Cardiac ventricle fibroblast (primary cell): ENCODE data around the gene TUBB6. TPM values are rescaled to one million over a fixed set of nuclear protein-coding genes. Genes with fewer than 3 reads are reported as not detected.

ENCODE experiments used
- total RNA-seq: library from RNA; depleted of rRNA; stranded (reverse); fragments of >200 nt; gene quantifications from 2 replicates; pipeline ENCODE4 v1.2.3, GENCODE V29; 2015

Gene TUBB6
- 158 and 205 TPM in 2 replicates for total RNA-seq

GRCh38 chr18:12307701-12308385, at the start of gene TUBB6:
Gene TUBB6 (plus strand): TSS chr18:12308241. CDS start chr18:12308293, 52 bp downstream.

Other genes starting within 250 kb of the TUBB6 start
- gene ANKRD62, start 214.4 kb upstream of the TUBB6 start, total RNA-seq = not detected in 2 replicates
- not detected in 2 replicates for gene CIDEA, start 53.9 kb upstream of the TUBB6 start, total RNA-seq
- gene AFG3L2, start 69.0 kb downstream of the TUBB6 start, total RNA-seq = 29.5 and 30.6 TPM in 2 replicates
- 0.62 and 1.2 TPM in 2 replicates for gene PRELID3A, start 99.7 kb downstream of the TUBB6 start, total RNA-seq